ENCODE results near the gene GPN3.
"Not testable (repeated sequence)": the region's sequence is repeated elsewhere in the genome, so short reads cannot be mapped to it uniquely, and the experiment has no call there.

Gene GPN3

GRCh38 chr12:110468214-110469048 is at the start of gene GPN3, which contains the start of gene FAM216A:
GPN3 (minus strand) TSS chr12:110468257; CDS start chr12:110468203, 54 bp downstream.
FAM216A (plus strand) TSS chr12:110468845; CDS start chr12:110468876, 31 bp downstream.
- peak; percentile 89 for ATAC-seq
- Mint-ChIP-seq H3K9me3 (no peaks in the 10 kb centered on the region), H3K4me1 (peaks cover 32% of the 10 kb centered on the region)

GRCh38 chr12:110516995-110517394 is 48.9 kb upstream of the GPN3 start:
- ATAC-seq (no peak), DNase-seq (ENCODE audit: low spot score in 2 of 2) (no peak)

More at GRCh38 chr12:110468214-110469048, at the start of gene GPN3, which contains the start of gene FAM216A:
- Mint-ChIP-seq H3K36me3 (peaks cover 73% of the 10 kb centered on the region), H3K4me3 (peak within 1 kb of the TSS; percentile 92), H3K27ac (peak within 1 kb of the TSS; percentile 95)
- DNase-seq (ENCODE audit: low spot score in 2 of 2), result peak; percentile 87 to 99

GRCh38 chr12:110514363-110514762 is 46.3 kb upstream of the GPN3 start:
- ATAC-seq, result no peak
- DNase-seq (ENCODE audit: low spot score in 2 of 2), result no peak
- Mint-ChIP-seq H3K27ac (no peak overlapping the region), H3K4me3 (no peak overlapping the region), H3K36me3 (no peaks in the 10 kb centered on the region), H3K4me1 (no peaks in the 10 kb centered on the region), H3K9me3 (no peaks in the 10 kb centered on the region)

More at GRCh38 chr12:110516995-110517394, 48.9 kb upstream of the GPN3 start:
- Mint-ChIP-seq H3K4me3 (no peak overlapping the region), H3K27ac (no peak overlapping the region), H3K9me3 (no peaks in the 10 kb centered on the region), H3K4me1 (no peaks in the 10 kb centered on the region), H3K36me3 (no peaks in the 10 kb centered on the region)

GRCh38 chr12:110513842-110514241 is 45.8 kb upstream of the GPN3 start:
- no peaks in the 10 kb centered on the region for H3K9me3 Mint-ChIP-seq
- H3K36me3 Mint-ChIP-seq, result no peaks in the 10 kb centered on the region
- no peaks in the 10 kb centered on the region for H3K4me1 Mint-ChIP-seq
- H3K4me3 Mint-ChIP-seq, result no peak overlapping the region
- no peak overlapping the region for H3K27ac Mint-ChIP-seq
- DNase-seq (ENCODE audit: low spot score in 2 of 2) (no peak), ATAC-seq (no peak)

- Mint-ChIP-seq H3K27ac (no peak overlapping the region), H3K4me1 (no peaks in the 10 kb centered on the region), H3K4me3 (no peak overlapping the region), H3K36me3 (no peaks in the 10 kb centered on the region), H3K9me3 (no peaks in the 10 kb centered on the region)
- no peak for DNase-seq (ENCODE audit: low spot score in 2 of 2)
- no peak for ATAC-seq
These were observed 40.1 kb upstream of the GPN3 start for GRCh38 chr12:110508071-110508586.

GRCh38 chr12:110505332-110505731 is 37.3 kb upstream of the GPN3 start:
- DNase-seq (ENCODE audit: low spot score in 2 of 2), result no peak

GRCh38 chr12:110503432-110503831 is 35.4 kb upstream of the GPN3 start:
- H3K9me3 Mint-ChIP-seq, result no peaks in the 10 kb centered on the region
- peaks cover 42% of the 10 kb centered on the region for H3K36me3 Mint-ChIP-seq
- DNase-seq (ENCODE audit: low spot score in 2 of 2) (no peak), ATAC-seq (no peak)
- H3K4me1 Mint-ChIP-seq, result peaks cover 26% of the 10 kb centered on the region
- H3K4me3 Mint-ChIP-seq, result no peak overlapping the region
- H3K27ac Mint-ChIP-seq, result no peak overlapping the region

More at GRCh38 chr12:110505332-110505731, 37.3 kb upstream of the GPN3 start:
- Mint-ChIP-seq H3K36me3 (peaks cover 24% of the 10 kb centered on the region), H3K4me1 (peaks cover 15% of the 10 kb centered on the region), H3K27ac (no peak overlapping the region), H3K4me3 (no peak overlapping the region), H3K9me3 (no peaks in the 10 kb centered on the region)
- ATAC-seq, result no peak

GRCh38 chr12:110501752-110502738 is 34.0 kb upstream of the GPN3 start, which contains the start of the genes RAD9B and VPS29:
RAD9B (plus strand) TSS chr12:110502331; CDS start chr12:110502338, 7 bp downstream.
VPS29 (minus strand) TSS chr12:110502111; CDS start chr12:110502051, 60 bp downstream.
- peak; percentile 92 to 99 for DNase-seq (ENCODE audit: low spot score in 2 of 2)
- peak; percentile 99 for ATAC-seq
- peaks cover 26% of the 10 kb centered on the region for H3K4me1 Mint-ChIP-seq
- peak within 1 kb of the TSS; percentile 92 for H3K4me3 Mint-ChIP-seq
- peak within 1 kb of the TSS; percentile 98 for H3K27ac Mint-ChIP-seq
- H3K9me3 Mint-ChIP-seq, result no peaks in the 10 kb centered on the region
- peaks cover 56% of the 10 kb centered on the region for H3K36me3 Mint-ChIP-seq

- Mint-ChIP-seq H3K27ac (peak overlapping the region; percentile 98), H3K36me3 (peaks cover 62% of the 10 kb centered on the region), H3K9me3 (no peaks in the 10 kb centered on the region), H3K4me1 (peaks cover 26% of the 10 kb centered on the region), H3K4me3 (peak overlapping the region; percentile 92)
- DNase-seq (ENCODE audit: low spot score in 2 of 2), result no peak
- ATAC-seq, result peak; percentile 14
These were observed 33.3 kb upstream of the GPN3 start for GRCh38 chr12:110501399-110501751.

- Mint-ChIP-seq H3K36me3 (peaks cover 85% of the 10 kb centered on the region), H3K27ac (peak overlapping the region; percentile 71), H3K4me1 (peaks cover 26% of the 10 kb centered on the region), H3K4me3 (peak overlapping the region; percentile 92), H3K9me3 (no peaks in the 10 kb centered on the region)
- no peak for ATAC-seq
- no peak for DNase-seq (ENCODE audit: low spot score in 2 of 2)
These were observed 31.1 kb upstream of the GPN3 start for GRCh38 chr12:110498984-110499706.

GRCh38 chr12:110475426-110475825 is 7.4 kb upstream of the GPN3 start:
- H3K4me1 Mint-ChIP-seq, result peaks cover 5% of the 10 kb centered on the region
- ATAC-seq (no peak), DNase-seq (ENCODE audit: low spot score in 2 of 2) (no peak)
- H3K9me3 Mint-ChIP-seq, result no peaks in the 10 kb centered on the region
- H3K36me3 Mint-ChIP-seq, result peaks cover 95% of the 10 kb centered on the region
- H3K27ac Mint-ChIP-seq, result no peak overlapping the region
- no peak overlapping the region for H3K4me3 Mint-ChIP-seq

GRCh38 chr12:110467847-110468213 is 227 bp downstream of the GPN3 start:
- peaks cover 73% of the 10 kb centered on the region for H3K36me3 Mint-ChIP-seq

GRCh38 chr12:110466791-110467190 is 1.3 kb downstream of the GPN3 start:
- H3K9me3 Mint-ChIP-seq, result no peaks in the 10 kb centered on the region
- peak overlapping the region; percentile 37 for H3K27ac Mint-ChIP-seq
- H3K4me3 Mint-ChIP-seq, result peak overlapping the region; percentile 92
- H3K4me1 Mint-ChIP-seq, result peaks cover 39% of the 10 kb centered on the region
- peaks cover 68% of the 10 kb centered on the region for H3K36me3 Mint-ChIP-seq
- ATAC-seq (no peak), DNase-seq (ENCODE audit: low spot score in 2 of 2) (no peak)

More at GRCh38 chr12:110467847-110468213, 227 bp downstream of the GPN3 start:
- DNase-seq (ENCODE audit: low spot score in 2 of 2) (no peak), ATAC-seq (no peak)
- Mint-ChIP-seq H3K4me3 (peak overlapping the region; percentile 92), H3K27ac (peak overlapping the region; percentile 95), H3K9me3 (no peaks in the 10 kb centered on the region), H3K4me1 (peaks cover 32% of the 10 kb centered on the region)

- Mint-ChIP-seq H3K4me1 (peaks cover 39% of the 10 kb centered on the region), H3K36me3 (peaks cover 68% of the 10 kb centered on the region)
- not testable (repeated sequence) for H3K4me3 Mint-ChIP-seq; H3K9me3 Mint-ChIP-seq; ATAC-seq; H3K27ac Mint-ChIP-seq; DNase-seq (ENCODE audit: low spot score in 2 of 2)
These were observed 2.3 kb downstream of the GPN3 start for GRCh38 chr12:110465765-110466164.
